ENCODE results near the gene RMDN2.

The RMDN2 gene

DNA sequence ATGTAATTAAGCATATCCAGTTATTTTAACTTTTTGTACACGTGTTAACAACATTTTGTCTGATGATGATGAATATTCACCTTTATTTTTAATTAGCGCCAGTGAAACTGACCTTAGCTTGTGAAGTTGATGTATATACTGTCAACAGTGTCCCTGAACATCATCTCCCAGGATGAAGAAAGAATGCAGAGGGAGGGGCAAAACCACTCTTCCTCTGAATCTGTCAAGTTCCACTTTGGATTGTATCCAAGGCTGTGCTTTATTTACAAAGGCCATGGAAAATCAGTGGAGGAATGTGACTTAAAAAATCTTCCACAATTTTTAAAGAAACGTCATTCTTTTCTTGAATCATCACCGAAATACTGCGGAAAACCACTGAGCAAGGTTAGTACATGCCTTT lies 4.5 kb upstream of the RMDN2 start:
- H2AFZ ChIP-seq (ENCODE audit: low read depth, low read length, severe bottlenecking): no peak overlapping the region
- H3K27ac ChIP-seq (ENCODE audit: low read depth, low read length): no peak overlapping the region
- no peak overlapping the region for H3K4me3 ChIP-seq (ENCODE audit: insufficient read depth, low read length, poor library complexity, severe bottlenecking)
- no peaks in the 10 kb centered on the region for H4K20me1 ChIP-seq (ENCODE audit: low read depth, low read length)
- H3K4me2 ChIP-seq (ENCODE audit: low read depth, low read length, poor library complexity, severe bottlenecking): no peak overlapping the region
- H3K27me3 ChIP-seq (ENCODE audit: low read length): no peaks in the 10 kb centered on the region
- TF ChIP-seq, protein P1, sequence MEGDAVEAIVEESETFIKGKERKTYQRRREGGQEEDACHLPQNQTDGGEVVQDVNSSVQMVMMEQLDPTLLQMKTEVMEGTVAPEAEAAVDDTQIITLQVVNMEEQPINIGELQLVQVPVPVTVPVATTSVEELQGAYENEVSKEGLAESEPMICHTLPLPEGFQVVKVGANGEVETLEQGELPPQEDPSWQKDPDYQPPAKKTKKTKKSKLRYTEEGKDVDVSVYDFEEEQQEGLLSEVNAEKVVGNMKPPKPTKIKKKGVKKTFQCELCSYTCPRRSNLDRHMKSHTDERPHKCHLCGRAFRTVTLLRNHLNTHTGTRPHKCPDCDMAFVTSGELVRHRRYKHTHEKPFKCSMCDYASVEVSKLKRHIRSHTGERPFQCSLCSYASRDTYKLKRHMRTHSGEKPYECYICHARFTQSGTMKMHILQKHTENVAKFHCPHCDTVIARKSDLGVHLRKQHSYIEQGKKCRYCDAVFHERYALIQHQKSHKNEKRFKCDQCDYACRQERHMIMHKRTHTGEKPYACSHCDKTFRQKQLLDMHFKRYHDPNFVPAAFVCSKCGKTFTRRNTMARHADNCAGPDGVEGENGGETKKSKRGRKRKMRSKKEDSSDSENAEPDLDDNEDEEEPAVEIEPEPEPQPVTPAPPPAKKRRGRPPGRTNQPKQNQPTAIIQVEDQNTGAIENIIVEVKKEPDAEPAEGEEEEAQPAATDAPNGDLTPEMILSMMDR (IDR thresholded peaks at IDR 0.05; ENCODE audit: insufficient read depth, low read length, poor library complexity, severe bottlenecking): no peak
- TF ChIP-seq EZH2phosphoT487 (conservative IDR thresholded peaks at IDR 0.05; ENCODE audit: low read length): no peak
- H3K9ac ChIP-seq (ENCODE audit: low read length): no peak overlapping the region
- H3K36me3 ChIP-seq (ENCODE audit: low read length): no peaks in the 10 kb centered on the region
- no peaks in the 10 kb centered on the region for H3K9me3 ChIP-seq (ENCODE audit: insufficient read depth, low read length)
- no peaks in the 10 kb centered on the region for H3K9me2 ChIP-seq (replicated peaks; ENCODE audit: insufficient read depth, low read length)
- no peaks in the 10 kb centered on the region; the same call in 1 of the 2 replicates for H3K79me2 ChIP-seq (ENCODE audit: insufficient read depth, low read length)
- no peaks in the 10 kb centered on the region for H3F3A ChIP-seq (ENCODE audit: insufficient read depth)

DNA sequence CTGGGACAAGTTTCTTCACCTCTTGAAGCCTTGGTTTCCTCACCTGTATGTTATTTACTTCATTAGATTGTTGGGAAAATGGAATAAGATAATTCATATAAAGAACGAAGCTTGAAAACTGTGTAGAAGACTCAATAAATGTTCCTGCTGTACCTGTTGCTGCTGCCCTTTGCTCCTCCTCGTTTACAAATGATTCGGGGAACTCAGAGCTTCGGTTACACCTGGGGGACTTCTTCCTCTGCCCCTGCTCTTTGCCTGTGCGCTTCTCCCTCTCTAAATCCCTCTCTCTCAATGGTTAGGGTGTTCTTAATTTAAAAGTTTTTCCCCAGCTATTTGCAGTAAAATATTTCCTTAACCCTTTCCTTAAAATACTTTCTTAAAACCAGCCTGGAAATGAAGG lies 3.3 kb upstream of the RMDN2 start:
- no peaks in the 10 kb centered on the region for H3K9me3 ChIP-seq (ENCODE audit: insufficient read depth, low read length)
- no peaks in the 10 kb centered on the region for H3K9me2 ChIP-seq (replicated peaks; ENCODE audit: insufficient read depth, low read length)
- H3K36me3 ChIP-seq (ENCODE audit: low read length): no peaks in the 10 kb centered on the region
- no peak overlapping the region for H3K9ac ChIP-seq (ENCODE audit: low read length)
- no peak overlapping the region for H3K4me2 ChIP-seq (ENCODE audit: low read depth, low read length, poor library complexity, severe bottlenecking)
- H2AFZ ChIP-seq (ENCODE audit: low read depth, low read length, severe bottlenecking): no peak overlapping the region
- H3K4me3 ChIP-seq (ENCODE audit: insufficient read depth, low read length, poor library complexity, severe bottlenecking): no peak overlapping the region
- TF ChIP-seq, protein P1 (IDR thresholded peaks at IDR 0.05; ENCODE audit: insufficient read depth, low read length, poor library complexity, severe bottlenecking): no peak
- no peak for TF ChIP-seq EZH2phosphoT487 (conservative IDR thresholded peaks at IDR 0.05; ENCODE audit: low read length)
- H3K79me2 ChIP-seq (ENCODE audit: insufficient read depth, low read length): no peaks in the 10 kb centered on the region; the same call in 1 of the 2 replicates
- H3K27me3 ChIP-seq (ENCODE audit: low read length): no peaks in the 10 kb centered on the region
- H3F3A ChIP-seq (ENCODE audit: insufficient read depth): no peaks in the 10 kb centered on the region
- no peak overlapping the region for H3K27ac ChIP-seq (ENCODE audit: low read depth, low read length)
- no peaks in the 10 kb centered on the region for H4K20me1 ChIP-seq (ENCODE audit: low read depth, low read length)

DNA sequence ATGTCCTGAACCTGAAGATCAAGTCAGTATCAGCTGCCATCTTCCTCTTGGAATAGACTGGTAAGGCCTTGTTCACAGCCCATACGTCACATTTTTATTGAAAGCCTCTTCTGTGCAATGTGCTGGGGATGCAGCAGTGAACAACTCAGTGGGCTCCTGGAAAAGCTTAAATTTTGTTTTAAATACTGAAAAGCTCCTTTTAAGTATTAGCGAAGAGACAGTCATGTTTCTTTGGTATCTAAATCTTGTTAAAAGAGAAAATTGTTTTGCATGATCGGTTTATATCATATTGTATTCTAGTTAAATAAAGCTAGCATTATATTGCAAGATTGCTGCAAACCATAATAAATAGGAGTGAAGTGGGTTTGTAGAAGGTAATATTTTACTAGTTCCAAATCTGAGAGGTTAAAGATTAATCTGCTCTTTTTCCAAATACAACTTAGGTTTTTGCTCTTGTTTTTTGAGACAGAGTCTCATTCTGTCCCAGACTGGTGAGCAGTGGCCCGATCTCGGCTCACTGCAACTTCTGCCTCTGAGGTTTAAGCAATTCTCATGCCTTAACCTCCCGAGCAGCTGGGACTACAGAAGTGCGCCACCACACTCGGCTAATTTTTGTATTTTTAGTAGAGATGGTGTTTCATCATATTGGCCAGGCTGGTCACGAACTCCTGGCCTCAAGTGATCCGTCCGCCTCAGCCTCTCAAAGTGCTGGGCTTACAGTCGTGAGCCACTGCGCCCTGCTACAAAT lies 1.6 kb upstream of the RMDN2 start:
- no peak overlapping the region for H3K4me2 ChIP-seq (ENCODE audit: low read depth, low read length, poor library complexity, severe bottlenecking)
- H3K79me2 ChIP-seq (ENCODE audit: insufficient read depth, low read length): no peaks in the 10 kb centered on the region; the same call in 1 of the 2 replicates
- no peaks in the 10 kb centered on the region for H4K20me1 ChIP-seq (ENCODE audit: low read depth, low read length)
- H3K36me3 ChIP-seq (ENCODE audit: low read length): no peaks in the 10 kb centered on the region
- no peaks in the 10 kb centered on the region for H3K27me3 ChIP-seq (ENCODE audit: low read length)
- no peak overlapping the region for H3K27ac ChIP-seq (ENCODE audit: low read depth, low read length)
- no peaks in the 10 kb centered on the region for H3F3A ChIP-seq (ENCODE audit: insufficient read depth)
- no peaks in the 10 kb centered on the region for H3K9me2 ChIP-seq (replicated peaks; ENCODE audit: insufficient read depth, low read length)
- H2AFZ ChIP-seq (ENCODE audit: low read depth, low read length, severe bottlenecking): no peak overlapping the region
- TF ChIP-seq, protein P1 (IDR thresholded peaks at IDR 0.05; ENCODE audit: insufficient read depth, low read length, poor library complexity, severe bottlenecking): no peak
- TF ChIP-seq EZH2phosphoT487 (conservative IDR thresholded peaks at IDR 0.05; ENCODE audit: low read length): no peak
- H3K4me3 ChIP-seq (ENCODE audit: insufficient read depth, low read length, poor library complexity, severe bottlenecking): no peak overlapping the region
- H3K9ac ChIP-seq (ENCODE audit: low read length): no peak overlapping the region
- H3K9me3 ChIP-seq (ENCODE audit: insufficient read depth, low read length): no peaks in the 10 kb centered on the region
